GM19238 (cell line): ENCODE results near the gene ZFAND2A.
A peak's percentile ranks its signal among the peaks of the same experiment; 100 is the strongest.
"Not testable (repeated sequence)": the region's sequence is repeated elsewhere in the genome, so short reads cannot be mapped to it uniquely, and the experiment has no call there.

Experiments
- DNase-seq: peaks from one replicate; pipeline ENCODE4 v3.0.0; 2011; ENCODE audit warnings: low spot score; ENCODE audit not compliant: insufficient read length

The ZFAND2A gene

DNA sequence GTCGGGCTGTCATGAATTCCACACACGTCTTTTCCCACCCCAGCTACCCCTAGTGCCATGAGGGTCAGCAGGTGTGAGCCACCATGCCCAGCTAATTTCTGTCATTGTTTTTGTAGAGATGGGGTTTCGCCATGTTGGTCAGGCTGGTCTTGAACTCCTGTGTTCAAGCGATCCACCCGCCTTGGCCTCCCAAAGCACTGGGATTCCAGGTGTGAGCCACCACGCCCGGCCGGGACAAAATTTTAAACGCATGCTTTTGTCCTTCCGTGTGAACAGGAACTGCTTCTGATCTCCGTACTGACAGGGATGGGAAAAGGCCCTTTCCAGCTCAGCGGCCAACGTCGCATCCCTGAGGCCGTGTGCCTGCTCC, 15.6 kb upstream of the ZFAND2A start:
- DNase-seq, result no peak

DNA sequence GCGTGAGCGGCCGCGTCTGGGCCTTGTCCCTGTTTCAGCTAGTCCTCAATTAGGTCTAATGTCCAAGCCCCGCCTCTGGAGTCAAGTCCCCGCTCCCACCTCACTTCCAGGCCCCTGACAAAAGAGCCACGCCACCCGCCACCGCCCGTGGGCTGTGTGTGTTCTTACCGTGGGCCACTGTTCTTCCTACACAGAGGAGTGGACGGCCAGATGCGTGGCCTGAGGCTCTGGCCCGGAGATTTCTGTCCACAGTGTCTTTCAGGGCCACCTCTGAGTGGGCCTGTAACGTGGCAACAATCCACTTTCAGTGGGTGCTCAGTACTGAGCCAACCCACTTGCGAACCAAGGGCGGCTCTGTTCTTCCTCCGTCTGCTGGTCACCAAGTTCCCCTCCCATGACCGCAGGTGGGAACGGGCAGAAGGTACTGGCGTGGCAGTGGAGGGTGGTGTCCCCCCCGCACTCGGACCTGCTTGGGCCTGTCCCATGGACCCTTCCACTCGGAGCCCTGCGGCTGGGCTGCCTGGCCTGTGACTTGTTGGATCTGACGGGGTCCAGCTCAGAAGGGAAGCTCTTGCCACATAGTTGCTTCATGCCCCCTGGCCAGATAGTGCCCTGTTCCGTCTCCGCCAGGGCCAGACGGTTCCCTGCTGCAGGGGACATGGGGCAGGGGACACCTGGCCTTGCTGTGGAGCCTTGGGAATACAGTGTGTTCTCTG, 15.0 kb upstream of the ZFAND2A start:
- no peak for DNase-seq

DNA sequence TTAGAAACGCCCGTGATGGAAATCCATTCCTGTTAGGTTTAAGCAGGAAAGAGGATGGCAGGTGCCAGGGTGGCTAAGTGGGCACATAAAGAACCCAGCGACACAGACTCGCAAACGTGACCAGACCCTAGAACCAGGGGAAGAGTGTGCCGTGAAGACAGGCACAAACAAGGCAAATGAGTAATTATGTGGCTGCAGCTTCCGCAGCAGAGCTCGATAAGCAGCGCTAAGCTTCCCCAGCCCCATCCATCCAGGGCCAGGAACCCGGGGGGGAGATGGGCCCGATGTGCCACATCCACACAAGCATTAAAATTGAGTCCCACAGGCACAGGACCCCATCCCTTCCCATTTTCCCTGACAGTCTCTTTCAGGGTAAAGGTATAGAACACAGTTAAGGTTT, 14.0 kb upstream of the ZFAND2A start:
- no peak for DNase-seq

- DNase-seq, result no peak
Measured at GRCh38 chr7:1172666-1173523, 12.9 kb upstream of the ZFAND2A start.

- DNase-seq, result not testable (repeated sequence)
Measured at GRCh38 chr7:1171516-1171915, 11.5 kb upstream of the ZFAND2A start.

DNA sequence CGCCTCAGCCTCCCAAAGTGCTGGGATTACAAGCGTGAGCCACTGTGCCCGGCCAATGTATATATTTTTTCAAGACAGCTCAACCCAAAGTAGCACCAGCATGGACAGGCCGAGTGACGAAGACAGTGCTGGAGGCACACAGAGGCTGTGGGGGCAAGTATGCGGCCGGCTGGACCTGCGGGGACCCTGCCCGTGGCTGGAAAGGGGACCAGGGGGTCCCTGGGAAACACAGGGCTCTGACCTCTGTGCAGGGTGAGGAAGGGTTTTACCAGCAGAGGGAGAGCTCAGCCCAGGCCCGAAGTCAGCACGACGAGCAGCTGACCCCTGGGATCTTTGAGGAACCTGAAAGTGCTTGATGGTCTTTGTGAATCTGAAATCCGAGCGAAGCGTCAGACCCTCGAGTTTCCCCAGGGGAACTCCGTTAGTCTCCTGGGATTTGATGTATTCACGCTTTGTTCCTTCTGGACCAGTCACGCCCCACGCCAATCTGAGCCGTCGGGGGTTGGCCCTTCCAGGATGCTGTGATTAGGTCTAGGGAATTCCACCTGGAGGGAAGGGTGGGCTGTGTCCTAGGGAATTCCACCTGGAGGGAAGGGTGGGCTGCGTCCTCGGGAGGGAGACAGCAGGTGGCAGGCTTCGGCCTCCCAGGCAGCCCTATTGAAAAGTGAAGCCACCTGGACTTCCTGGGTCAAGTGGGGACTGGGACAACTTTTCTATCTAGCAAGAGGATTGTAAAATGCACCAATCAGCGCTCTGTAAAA, 10.9 kb upstream of the ZFAND2A start:
- DNase-seq, result no peak

DNA sequence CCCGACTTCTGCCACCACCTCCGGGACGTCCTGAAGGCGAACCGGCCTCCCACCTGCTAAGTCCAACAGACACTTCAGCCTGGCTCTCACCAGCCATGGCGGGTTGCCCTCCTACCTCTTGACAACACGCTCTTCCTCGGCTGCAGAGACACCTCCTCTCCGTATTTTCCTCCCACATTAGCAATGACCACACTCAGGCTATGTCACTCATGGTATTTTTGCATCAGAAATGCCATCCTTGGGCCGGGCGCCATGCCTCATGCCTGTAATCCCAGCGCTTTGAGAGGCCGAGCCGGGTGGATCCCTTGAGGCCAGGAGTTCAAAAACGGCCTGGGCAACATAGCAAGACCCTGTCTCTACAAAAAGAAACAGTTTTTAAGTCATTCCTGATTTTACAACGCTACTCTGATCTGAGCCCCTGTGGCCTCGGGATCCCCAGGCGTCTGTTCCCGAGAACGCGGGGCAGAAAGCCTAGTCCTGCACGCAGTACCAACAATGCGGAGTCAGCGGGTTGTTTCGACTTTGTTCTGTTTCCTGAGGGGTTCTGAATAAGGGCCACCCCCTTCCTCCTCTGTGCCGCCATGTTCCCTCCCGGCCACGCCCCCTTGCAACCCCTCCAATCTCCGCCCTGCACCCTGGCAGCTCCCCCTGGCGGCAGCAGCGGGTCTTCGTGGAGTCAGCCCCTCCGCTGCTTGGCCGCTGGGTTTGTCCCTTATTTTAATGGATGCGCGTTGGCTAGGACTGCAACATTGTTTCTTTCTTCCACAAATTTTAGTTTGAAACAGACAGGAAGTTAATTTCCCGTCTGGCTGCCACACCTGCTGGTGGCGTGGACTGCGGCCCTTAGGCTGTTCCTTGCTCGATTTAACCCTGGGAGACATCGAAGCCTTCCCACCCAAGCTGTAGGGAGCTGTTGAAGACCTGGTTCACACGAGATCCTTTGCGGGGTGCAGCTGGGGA, 9.7 kb upstream of the ZFAND2A start:
- peak; percentile 87 for DNase-seq

DNA sequence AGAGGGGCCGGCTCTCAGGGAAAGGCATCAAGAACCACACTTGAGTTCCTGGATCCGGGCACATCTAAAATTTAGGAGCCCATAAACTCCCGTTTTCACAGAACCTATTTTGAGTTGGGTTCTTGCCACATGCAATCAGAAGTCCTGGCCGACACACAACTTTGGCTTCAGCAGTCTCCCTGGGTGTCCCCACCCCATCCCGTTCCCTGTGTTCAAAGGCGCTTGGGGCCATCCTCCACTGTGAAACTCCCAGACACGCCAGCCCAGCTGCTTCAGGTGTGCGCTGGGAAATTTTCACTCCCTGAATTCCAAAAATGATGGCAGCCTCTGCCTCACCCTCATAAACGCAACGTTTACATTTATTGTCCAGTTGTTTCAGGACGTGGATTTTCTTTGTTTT, 8.4 kb upstream of the ZFAND2A start:
- DNase-seq, result no peak

- no peak for DNase-seq
Measured at GRCh38 chr7:1164436-1164835, 4.4 kb upstream of the ZFAND2A start.

DNA sequence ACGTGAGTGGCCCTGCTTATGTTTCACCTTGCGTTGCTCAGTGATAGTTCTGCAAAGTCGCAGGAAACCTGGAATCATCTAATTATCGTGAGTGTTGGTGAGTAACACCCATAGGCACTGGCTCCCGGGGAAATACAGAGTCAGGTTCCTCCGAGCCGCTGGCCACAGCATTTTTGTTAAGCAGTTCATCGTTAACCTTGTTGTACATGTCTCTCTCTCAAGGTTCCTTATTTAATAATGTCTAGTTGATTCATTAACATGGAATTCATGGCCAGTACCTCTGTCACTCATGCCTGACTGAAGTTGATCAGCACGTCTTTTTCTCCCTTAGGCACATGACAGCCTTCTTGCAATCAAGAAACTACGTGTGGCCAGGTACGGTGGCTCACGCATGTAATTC, 3.1 kb upstream of the ZFAND2A start:
- no peak for DNase-seq

GRCh38 chr7:1160670-1161021, 650 bp upstream of the ZFAND2A start:
- no peak for DNase-seq

DNA sequence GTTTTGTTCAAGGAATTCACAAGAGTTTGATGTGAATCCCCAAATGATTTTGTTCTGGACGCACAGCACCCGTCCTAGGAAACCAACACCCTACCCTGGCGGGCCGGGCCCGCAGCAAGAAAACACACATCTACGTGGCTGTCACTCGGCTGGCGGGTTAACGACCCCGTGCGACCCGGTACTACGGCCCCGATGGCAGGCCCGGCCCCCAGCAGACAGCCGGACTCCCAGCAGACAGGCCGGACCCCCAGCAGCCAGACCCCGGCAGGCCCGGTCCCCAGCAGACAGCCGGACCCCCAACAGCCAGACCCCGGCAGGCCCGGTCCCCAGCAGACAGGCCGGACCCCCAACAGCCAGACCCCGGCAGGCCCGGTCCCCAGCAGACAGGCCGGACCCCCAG, 765 bp downstream of the ZFAND2A start:
- not testable (repeated sequence) for DNase-seq

DNA sequence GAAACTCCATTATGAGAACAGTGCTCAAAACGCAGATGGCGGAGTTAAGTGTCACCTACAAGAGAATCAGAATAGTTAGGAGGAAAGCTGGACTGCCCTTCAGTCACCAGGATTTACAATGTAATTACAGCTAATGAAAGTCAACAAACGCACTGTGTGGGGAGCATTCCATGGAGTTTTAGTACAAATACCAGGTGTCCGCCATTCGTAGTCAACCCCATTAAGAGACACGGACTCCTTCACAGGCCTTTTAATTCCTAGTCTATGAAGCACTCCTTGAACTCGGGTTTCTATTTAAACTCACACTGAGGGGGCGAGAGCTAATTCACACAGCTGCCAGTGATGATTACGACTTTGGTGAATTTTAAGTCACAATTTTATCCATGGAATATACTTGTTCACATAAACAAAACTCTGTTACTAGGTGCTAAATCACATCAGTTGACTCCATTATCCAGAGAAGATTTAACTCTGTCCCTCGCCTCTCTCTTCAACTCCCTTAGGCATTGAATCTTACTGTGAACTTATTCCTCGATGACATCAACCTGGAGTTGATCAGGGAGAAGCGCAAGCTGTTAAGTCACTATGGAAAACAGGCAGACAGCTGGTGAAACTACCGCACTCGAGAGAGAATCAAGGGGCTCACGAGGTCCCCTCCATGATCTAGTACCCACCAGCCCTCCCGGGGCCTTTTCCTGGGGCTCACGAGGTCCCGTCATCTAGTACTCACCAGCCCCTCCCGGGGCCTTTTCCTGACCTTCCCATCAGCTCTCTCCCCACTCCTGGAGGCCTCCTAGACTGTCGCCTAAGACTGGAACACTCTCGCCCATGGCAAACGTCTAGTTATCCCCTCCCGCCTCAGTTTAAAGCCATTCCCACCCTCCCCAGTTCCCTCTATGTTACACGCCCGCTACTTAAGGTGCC, 1.5 kb downstream of the ZFAND2A start:
- no peak for DNase-seq

GRCh38 chr7:1156782-1157535, 3.0 kb downstream of the ZFAND2A start:
- DNase-seq, result no peak

- not testable (repeated sequence) for DNase-seq
Measured at GRCh38 chr7:1155818-1156781, 3.9 kb downstream of the ZFAND2A start.

GRCh38 chr7:1154172-1154739, 5.7 kb downstream of the ZFAND2A start:
- no peak for DNase-seq

DNA sequence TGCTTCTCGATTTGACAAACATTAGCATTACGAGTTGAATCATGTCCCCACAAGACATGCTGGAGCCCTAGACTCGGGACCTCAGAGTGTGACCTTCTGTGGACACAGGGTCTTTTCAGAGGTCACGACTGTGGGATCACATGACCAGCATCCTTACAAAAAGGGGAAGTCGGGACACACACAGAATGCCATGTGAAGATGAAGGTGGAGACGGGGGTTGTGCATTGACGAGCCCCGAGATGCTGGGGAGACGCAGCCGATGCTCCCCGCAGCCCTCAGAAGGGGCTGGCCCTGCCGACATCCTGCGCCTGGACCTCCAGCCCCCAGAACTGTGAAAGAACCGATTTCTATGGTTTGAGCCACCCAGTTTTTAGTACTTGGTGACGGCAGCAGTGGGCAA, 7.5 kb downstream of the ZFAND2A start:
- DNase-seq, result no peak
